ENCODE results near the gene DPPA3.
"Not testable (repeated sequence)": the region's sequence is repeated elsewhere in the genome, so short reads cannot be mapped to it uniquely, and the experiment has no call there.

Gene DPPA3

GRCh38 chr12:7751941-7752922 is 41.0 kb downstream of the DPPA3 start:
- not testable (repeated sequence) for H3K4me1 ChIP-seq (ENCODE audit: control insufficient read depth in 2 of 2, insufficient read depth in 2 of 2, low read length in 2 of 2); H3K9me3 ChIP-seq (ENCODE audit: control insufficient read depth in 2 of 2, low read length in 2 of 2); H3K27me3 ChIP-seq (ENCODE audit: control insufficient read depth in 2 of 2, insufficient read depth in 2 of 2, low read length in 2 of 2); H3K36me3 ChIP-seq (ENCODE audit: control insufficient read depth in 2 of 2, insufficient read depth in 2 of 2, low read length in 2 of 2); H3K27ac ChIP-seq (ENCODE audit: low read depth in 2 of 2, low read length in 2 of 2); H3K9ac ChIP-seq (ENCODE audit: low read depth in 1 of 2, low read length in 2 of 2); H3K4me3 ChIP-seq (ENCODE audit: low read length in 2 of 2)

DNA sequence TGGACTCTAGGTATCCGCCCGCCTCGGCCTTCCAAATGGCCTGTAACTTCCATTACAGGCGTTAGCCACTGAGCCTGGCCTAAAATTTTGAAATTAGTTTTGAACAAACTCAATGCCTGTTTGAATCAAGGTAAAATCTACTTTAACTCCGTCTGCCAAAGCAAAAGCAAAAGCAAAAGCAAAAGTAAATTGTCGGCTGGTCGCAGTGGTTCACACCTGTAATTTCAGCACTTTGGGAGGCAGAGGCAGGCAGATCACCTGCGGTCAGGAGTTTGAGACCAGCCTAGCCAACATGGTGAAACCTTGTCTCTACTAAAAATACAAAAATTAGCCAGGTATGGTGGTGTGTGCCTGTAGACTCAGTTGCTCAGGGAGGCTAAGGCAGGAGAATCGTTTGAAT is 44.4 kb downstream of the DPPA3 start:
- not testable (repeated sequence) for H3K4me1 ChIP-seq (ENCODE audit: control insufficient read depth in 2 of 2, insufficient read depth in 2 of 2, low read length in 2 of 2); H3K27me3 ChIP-seq (ENCODE audit: control insufficient read depth in 2 of 2, insufficient read depth in 2 of 2, low read length in 2 of 2); H3K36me3 ChIP-seq (ENCODE audit: control insufficient read depth in 2 of 2, insufficient read depth in 2 of 2, low read length in 2 of 2); H3K4me3 ChIP-seq (ENCODE audit: low read length in 2 of 2); H3K27ac ChIP-seq (ENCODE audit: low read depth in 2 of 2, low read length in 2 of 2); H3K9me3 ChIP-seq (ENCODE audit: control insufficient read depth in 2 of 2, low read length in 2 of 2); H3K9ac ChIP-seq (ENCODE audit: low read depth in 1 of 2, low read length in 2 of 2)

GRCh38 chr12:7756993-7757392 is 45.8 kb downstream of the DPPA3 start:
- no peak overlapping the region for H3K4me3 ChIP-seq (ENCODE audit: low read length in 2 of 2)
- H3K4me1 ChIP-seq (ENCODE audit: control insufficient read depth in 2 of 2, insufficient read depth in 2 of 2, low read length in 2 of 2): no peaks in the 10 kb centered on the region
- no peak overlapping the region for H3K9ac ChIP-seq (ENCODE audit: low read depth in 1 of 2, low read length in 2 of 2)
- H3K9me3 ChIP-seq (ENCODE audit: control insufficient read depth in 2 of 2, low read length in 2 of 2): no peaks in the 10 kb centered on the region
- no peaks in the 10 kb centered on the region for H3K36me3 ChIP-seq (ENCODE audit: control insufficient read depth in 2 of 2, insufficient read depth in 2 of 2, low read length in 2 of 2)
- H3K27me3 ChIP-seq (ENCODE audit: control insufficient read depth in 2 of 2, insufficient read depth in 2 of 2, low read length in 2 of 2): no peaks in the 10 kb centered on the region
- H3K27ac ChIP-seq (ENCODE audit: low read depth in 2 of 2, low read length in 2 of 2): no peak overlapping the region

GRCh38 chr12:7758766-7759140 is 47.5 kb downstream of the DPPA3 start:
- no peaks in the 10 kb centered on the region for H3K4me1 ChIP-seq (ENCODE audit: control insufficient read depth in 2 of 2, insufficient read depth in 2 of 2, low read length in 2 of 2)
- no peak overlapping the region for H3K9ac ChIP-seq (ENCODE audit: low read depth in 1 of 2, low read length in 2 of 2)

More at GRCh38 chr12:7758766-7759140, 47.5 kb downstream of the DPPA3 start:
- Histone ChIP-seq H3K36me3 (ENCODE audit: control insufficient read depth in 2 of 2, insufficient read depth in 2 of 2, low read length in 2 of 2) (no peaks in the 10 kb centered on the region), H3K9me3 (ENCODE audit: control insufficient read depth in 2 of 2, low read length in 2 of 2) (no peaks in the 10 kb centered on the region), H3K4me3 (ENCODE audit: low read length in 2 of 2) (no peak overlapping the region), H3K27me3 (ENCODE audit: control insufficient read depth in 2 of 2, insufficient read depth in 2 of 2, low read length in 2 of 2) (no peaks in the 10 kb centered on the region), H3K27ac (ENCODE audit: low read depth in 2 of 2, low read length in 2 of 2) (no peak overlapping the region)
